Uterus (tissue), 2 donors: ENCODE measurements around the gene P4HB.

ENCODE experiments used
- POLR2A ChIP-seq, 2 donors: fragments of 450-650 bp; IDR thresholded peaks; one replicate each; pipeline ENCODE4 v1.6.1; 2016; ENCODE audit warnings: antibody characterized with exemption in 2 of 2, mild to moderate bottlenecking in 1 of 2, moderate library complexity in 1 of 2
- TF ChIP-seq, protein P1 (sequence below), 4 experiments: fragments of 200-600 bp in 2 of 4; fragments of 450-650 bp in 2 of 4; sonication (generic) in 2 of 4; IDR thresholded peaks; one replicate each; pipeline ENCODE4 v1.5.1; 2016 to 2019; ENCODE audit warnings: antibody characterized with exemption in 4 of 4, mild to moderate bottlenecking in 2 of 4, moderate library complexity in 1 of 4

DNA sequence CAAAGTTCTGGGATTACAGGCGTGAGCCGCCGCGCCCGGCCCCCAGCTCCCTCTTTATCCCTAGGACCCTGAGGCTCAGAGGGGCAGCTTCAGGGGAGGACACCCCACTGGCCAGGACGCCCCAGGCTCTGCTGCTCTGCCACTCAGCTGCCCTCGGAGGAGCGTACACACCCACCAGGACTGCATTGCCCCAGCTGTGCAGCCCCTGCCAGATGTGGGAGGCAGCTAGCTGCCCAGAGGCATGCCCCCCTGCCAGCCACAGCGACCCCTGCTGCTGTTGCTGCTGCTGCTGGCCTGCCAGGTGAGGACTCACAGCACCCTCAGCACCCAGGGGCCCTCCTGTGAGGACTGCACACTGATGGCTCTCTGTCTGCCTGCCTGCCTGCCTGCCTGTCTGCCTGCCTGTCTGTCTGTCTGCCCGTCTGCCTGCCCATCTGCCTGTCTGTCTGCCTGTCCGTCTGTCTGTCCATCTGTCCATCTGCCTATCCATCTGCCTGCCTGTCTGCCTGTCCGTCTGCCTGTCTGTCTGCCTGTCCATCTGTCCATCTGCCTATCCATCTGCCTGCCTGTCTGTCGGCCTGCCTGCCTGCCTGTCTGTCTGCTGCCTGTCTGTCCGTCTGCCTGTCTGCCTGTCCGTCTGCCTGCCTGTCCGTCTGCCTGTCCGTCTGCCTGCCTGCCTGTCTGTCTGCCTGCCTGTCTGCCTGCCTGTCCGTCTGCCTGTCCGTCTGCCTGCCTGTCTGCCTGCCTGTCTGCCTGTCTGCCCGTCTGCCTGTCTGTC lies 51.4 kb downstream of the P4HB start:
- TF ChIP-seq, protein P1, sequence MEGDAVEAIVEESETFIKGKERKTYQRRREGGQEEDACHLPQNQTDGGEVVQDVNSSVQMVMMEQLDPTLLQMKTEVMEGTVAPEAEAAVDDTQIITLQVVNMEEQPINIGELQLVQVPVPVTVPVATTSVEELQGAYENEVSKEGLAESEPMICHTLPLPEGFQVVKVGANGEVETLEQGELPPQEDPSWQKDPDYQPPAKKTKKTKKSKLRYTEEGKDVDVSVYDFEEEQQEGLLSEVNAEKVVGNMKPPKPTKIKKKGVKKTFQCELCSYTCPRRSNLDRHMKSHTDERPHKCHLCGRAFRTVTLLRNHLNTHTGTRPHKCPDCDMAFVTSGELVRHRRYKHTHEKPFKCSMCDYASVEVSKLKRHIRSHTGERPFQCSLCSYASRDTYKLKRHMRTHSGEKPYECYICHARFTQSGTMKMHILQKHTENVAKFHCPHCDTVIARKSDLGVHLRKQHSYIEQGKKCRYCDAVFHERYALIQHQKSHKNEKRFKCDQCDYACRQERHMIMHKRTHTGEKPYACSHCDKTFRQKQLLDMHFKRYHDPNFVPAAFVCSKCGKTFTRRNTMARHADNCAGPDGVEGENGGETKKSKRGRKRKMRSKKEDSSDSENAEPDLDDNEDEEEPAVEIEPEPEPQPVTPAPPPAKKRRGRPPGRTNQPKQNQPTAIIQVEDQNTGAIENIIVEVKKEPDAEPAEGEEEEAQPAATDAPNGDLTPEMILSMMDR (IDR thresholded peaks at IDR 0.05), result no peak
- TF ChIP-seq POLR2A (IDR thresholded peaks at IDR 0.05), result no peak
